BJ (cell line): ENCODE results near the gene LELP1. TPM values are rescaled to one million over a fixed set of nuclear protein-coding genes. Genes with fewer than 3 reads are reported as not detected.

Source experiments
- CTCF ChIA-PET: fragments of 350-600 bp; formaldehyde crosslinking; extraction: SDS; loops from one replicate; lab custom pipeline; 2021; ENCODE audit warnings: antibody characterized with exemption, inconsistent platforms; lab: Yijun Ruan, JAX
- POLR2A ChIA-PET: fragments of 300-600 bp; sonication (Branson Sonifier 250); formaldehyde crosslinking; extraction: SDS; loops from one replicate; lab custom pipeline; 2021; ENCODE audit warnings: antibody characterized with exemption; lab: Charles Lee
- DNase-seq: peaks from one replicate; pipeline ENCODE4 v3.0.0-alpha.2; 2011; ENCODE audit warnings: low read depth
- H3K27me3 ChIP-seq: 2 replicates; pipeline ENCODE4 v1.6.0; 2011; ENCODE audit warnings: low read length; ENCODE audit not compliant: control insufficient read depth, insufficient read depth
- H3K36me3 ChIP-seq: 2 replicates; pipeline ENCODE4 v1.5.1; 2011; ENCODE audit warnings: low read length; ENCODE audit not compliant: control insufficient read depth, insufficient read depth
- H3K4me3 ChIP-seq: 2 replicates; pipeline ENCODE4 v1.5.1; 2011; ENCODE audit warnings: low read depth, mild to moderate bottlenecking, control low read depth, low read length
- polyA plus RNA-seq: library from polyadenylated mRNA; depleted of rRNA; stranded (reverse); fragments of >200 nt; gene quantifications from 2 replicates; pipeline ENCODE4 v1.2.3, GENCODE V29; 2011
- TF ChIP-seq, protein P1 (sequence below): IDR thresholded peaks from 2 replicates; pipeline ENCODE4 v1.5.1; 2011; ENCODE audit warnings: low read depth, mild to moderate bottlenecking, control low read depth, inconsistent platforms, low read length, moderate library complexity; ENCODE audit not compliant: insufficient read depth

Gene LELP1
- polyA plus RNA-seq, 1 experiment, result not detected

DNA sequence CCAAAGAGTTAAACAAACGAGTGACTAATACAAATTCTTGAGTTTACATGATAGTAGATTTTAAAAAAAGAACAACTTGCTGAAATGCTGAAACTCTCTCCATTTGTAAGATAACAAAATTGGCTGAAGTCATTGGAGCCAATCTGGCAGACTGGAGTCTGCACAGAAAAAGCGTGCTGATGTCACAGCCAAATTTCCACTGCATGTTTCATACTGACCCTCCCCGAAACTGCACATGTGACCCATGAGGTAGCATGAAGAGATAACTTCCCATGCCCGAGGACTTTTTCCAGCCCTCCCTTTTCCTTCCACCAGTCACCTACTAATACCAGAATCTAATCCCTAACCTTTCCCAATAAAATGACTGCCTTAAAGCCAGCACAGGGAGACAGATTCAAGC lies 1.2 kb upstream of the LELP1 start:
- POLR2A ChIA-PET, result no interaction called here
- no peak for DNase-seq

DNA sequence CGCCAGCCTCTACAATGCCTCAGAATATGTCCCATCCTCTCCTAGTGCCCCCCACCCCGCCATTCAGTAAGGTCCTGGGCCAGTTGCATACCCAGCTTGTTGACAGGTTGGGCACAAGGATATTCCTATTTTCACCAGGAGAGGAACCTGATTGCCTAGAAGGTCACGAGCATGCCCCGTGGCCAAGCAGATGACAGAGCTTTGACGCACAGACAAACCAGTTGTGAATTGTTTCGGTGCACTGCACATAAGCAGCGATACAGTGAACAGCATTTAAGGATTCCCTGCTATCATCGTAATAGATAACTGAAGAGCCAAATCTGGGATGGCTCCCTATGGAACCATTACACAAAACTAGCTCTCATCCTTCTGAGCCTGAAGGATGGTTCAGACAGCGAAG lies 3.4 kb downstream of the LELP1 start:
- CTCF ChIA-PET, result interaction anchor here (1.8 kb wide), 1 partner anchor 13 kb away, joined by 5 read pairs; no protein-coding TSS in a partner anchor
- H3K36me3 ChIP-seq, result no peaks in the 10 kb centered on the region
- H3K4me3 ChIP-seq, result no peak overlapping the region
- POLR2A ChIA-PET, result no interaction called here
- TF ChIP-seq, protein P1, sequence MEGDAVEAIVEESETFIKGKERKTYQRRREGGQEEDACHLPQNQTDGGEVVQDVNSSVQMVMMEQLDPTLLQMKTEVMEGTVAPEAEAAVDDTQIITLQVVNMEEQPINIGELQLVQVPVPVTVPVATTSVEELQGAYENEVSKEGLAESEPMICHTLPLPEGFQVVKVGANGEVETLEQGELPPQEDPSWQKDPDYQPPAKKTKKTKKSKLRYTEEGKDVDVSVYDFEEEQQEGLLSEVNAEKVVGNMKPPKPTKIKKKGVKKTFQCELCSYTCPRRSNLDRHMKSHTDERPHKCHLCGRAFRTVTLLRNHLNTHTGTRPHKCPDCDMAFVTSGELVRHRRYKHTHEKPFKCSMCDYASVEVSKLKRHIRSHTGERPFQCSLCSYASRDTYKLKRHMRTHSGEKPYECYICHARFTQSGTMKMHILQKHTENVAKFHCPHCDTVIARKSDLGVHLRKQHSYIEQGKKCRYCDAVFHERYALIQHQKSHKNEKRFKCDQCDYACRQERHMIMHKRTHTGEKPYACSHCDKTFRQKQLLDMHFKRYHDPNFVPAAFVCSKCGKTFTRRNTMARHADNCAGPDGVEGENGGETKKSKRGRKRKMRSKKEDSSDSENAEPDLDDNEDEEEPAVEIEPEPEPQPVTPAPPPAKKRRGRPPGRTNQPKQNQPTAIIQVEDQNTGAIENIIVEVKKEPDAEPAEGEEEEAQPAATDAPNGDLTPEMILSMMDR, result no peak
- DNase-seq, result no peak
- H3K27me3 ChIP-seq, result no peaks in the 10 kb centered on the region

More for the DNA sequence above, 1.2 kb upstream of the LELP1 start:
- Histone ChIP-seq H3K36me3 (no peaks in the 10 kb centered on the region), H3K4me3 (no peak overlapping the region), H3K27me3 (no peaks in the 10 kb centered on the region)
- CTCF ChIA-PET, result no interaction called here
- TF ChIP-seq, protein P1, result no peak

DNA sequence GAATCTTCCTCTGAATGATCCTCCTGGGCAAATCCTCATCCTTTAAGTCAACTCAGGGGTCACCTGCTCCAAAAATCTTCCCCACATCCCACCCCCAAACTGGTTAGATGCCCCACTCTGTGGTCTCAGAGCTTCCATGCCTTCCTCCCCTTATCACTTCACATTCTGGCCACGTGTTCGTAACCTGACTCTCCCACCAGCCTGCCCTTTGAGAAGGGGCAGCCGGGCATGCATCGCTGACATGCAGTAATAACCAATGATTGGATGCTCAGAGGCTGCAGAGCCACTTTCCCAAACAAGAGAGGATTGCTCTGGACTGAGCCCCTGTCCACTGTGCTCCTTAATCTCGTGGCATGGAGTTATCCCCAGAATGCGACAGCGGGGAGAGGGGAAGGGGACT lies 7.0 kb downstream of the LELP1 start:
- Histone ChIP-seq H3K4me3 (no peak overlapping the region), H3K27me3 (no peaks in the 10 kb centered on the region), H3K36me3 (no peaks in the 10 kb centered on the region)
- ChIA-PET CTCF (interaction anchor here (0.9 kb wide), 1 partner anchor 13 kb away, joined by 3 read pairs; no protein-coding TSS in a partner anchor), POLR2A (no interaction called here)
- no peak for DNase-seq
- TF ChIP-seq, protein P1, result no peak

DNA sequence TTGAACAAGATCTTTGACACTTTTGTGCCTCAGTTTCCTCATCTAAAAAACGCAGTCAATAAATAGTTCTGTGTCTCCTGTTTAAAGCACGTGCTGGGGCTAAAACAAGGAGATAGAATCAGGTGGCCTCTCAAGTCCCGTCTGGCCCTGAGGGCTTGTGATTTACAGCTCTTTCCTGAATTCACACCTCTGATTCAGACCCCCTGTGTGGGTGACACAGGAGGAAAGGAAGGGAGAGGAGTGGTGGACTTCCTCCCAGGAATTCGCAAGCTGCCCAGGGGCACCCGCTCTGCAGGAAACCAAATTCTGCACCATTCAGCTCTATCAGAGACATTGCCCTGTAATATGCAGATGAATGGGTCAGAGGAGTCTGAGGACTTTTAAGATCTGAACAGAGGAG lies 9.0 kb downstream of the LELP1 start:
- H3K36me3 ChIP-seq, result no peaks in the 10 kb centered on the region
- CTCF ChIA-PET, result interaction anchor here (0.6 kb wide), 1 partner anchor 343 kb away, joined by 3 read pairs; no protein-coding TSS in a partner anchor
- POLR2A ChIA-PET, result no interaction called here
- DNase-seq, result no peak
- no peaks in the 10 kb centered on the region for H3K27me3 ChIP-seq
- TF ChIP-seq, protein P1, result no peak
- no peak overlapping the region for H3K4me3 ChIP-seq

DNA sequence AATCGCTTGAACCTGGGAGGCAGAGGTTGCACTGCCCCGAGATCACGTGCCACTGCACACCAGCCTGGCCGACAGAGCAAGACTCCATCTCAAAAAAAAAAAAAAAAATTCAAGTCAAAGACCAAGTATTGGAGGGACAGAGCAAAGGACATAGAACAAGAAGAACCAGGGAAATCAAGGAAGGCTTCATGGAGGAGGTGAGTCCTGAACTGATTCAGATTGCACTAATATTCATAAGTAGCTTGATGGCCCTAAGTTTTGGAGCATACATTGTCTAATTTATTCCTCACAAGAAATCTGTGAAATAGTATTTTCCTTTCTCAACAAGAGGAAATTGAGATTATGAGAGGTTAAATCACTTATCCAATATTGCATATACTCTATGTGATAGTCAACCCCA lies 10.3 kb downstream of the LELP1 start:
- TF ChIP-seq, protein P1, result no peak
- no peak for DNase-seq
- ChIA-PET CTCF (no interaction called here), POLR2A (no interaction called here)
- Histone ChIP-seq H3K36me3 (no peaks in the 10 kb centered on the region), H3K4me3 (no peak overlapping the region), H3K27me3 (no peaks in the 10 kb centered on the region)
